Calu3 (cell line): Measurements from ENCODE around the gene MVB12A. TPM values are rescaled to one million over a fixed set of nuclear protein-coding genes. Genes with fewer than 3 reads are reported as not detected.

ENCODE experiments used
- BruUV-seq: library from RNA; stranded (reverse); fragments of 400-500 nt; replicated peaks from 2 replicates; lab custom pipeline; 2021; lab: Mats Ljungman, UMichigan
- CTCF ChIA-PET: fragments of 300-600 bp; sonication (Branson Sonifier 250); formaldehyde crosslinking; loops from one replicate; lab custom pipeline; 2022; ENCODE audit warnings: antibody characterized with exemption; lab: Charles Lee
- DNase-seq: peaks from one replicate; pipeline ENCODE4 v3.0.0; 2022
- H3K27ac Mint-ChIP-seq: one replicate; pipeline ENCODE4 v1.8.0; 2022; ENCODE audit warnings: mixed read lengths; ENCODE audit not compliant: unreplicated experiment
- H3K27me3 Mint-ChIP-seq: one replicate; pipeline ENCODE4 v1.8.0; 2022; ENCODE audit warnings: mixed read lengths; ENCODE audit not compliant: unreplicated experiment
- H3K36me3 Mint-ChIP-seq: one replicate; pipeline ENCODE4 v1.8.0; 2022; ENCODE audit warnings: mild to moderate bottlenecking, moderate library complexity, mixed read lengths; ENCODE audit not compliant: insufficient read depth, unreplicated experiment
- H3K4me1 Mint-ChIP-seq: one replicate; pipeline ENCODE4 v1.8.0; 2022; ENCODE audit warnings: mild to moderate bottlenecking, low read depth, mixed read lengths; ENCODE audit not compliant: unreplicated experiment
- H3K4me3 Mint-ChIP-seq: one replicate; pipeline ENCODE4 v1.8.0; 2022; ENCODE audit warnings: mild to moderate bottlenecking, low read depth, moderate library complexity, mixed read lengths; ENCODE audit not compliant: unreplicated experiment
- H3K9me3 Mint-ChIP-seq: one replicate; pipeline ENCODE4 v1.8.0; 2022; ENCODE audit warnings: low read depth, mixed read lengths; ENCODE audit not compliant: unreplicated experiment
- intact Hi-C: fragments of 100-400 bp; cut with micrococcal nuclease; formaldehyde crosslinking; loops from one replicate; pipeline ENCODE4 v1.10.0; 2022; ENCODE audit not compliant: unreplicated experiment
- total RNA-seq: library from RNA; stranded (reverse); gene quantifications from 2 replicates; pipeline ENCODE4 v1.2.3, GENCODE V29; 2022
- TF ChIP-seq, protein P1 (sequence below): fragments of 200-600 bp; IDR thresholded peaks from one replicate; pipeline ENCODE4 v1.8.0; 2022; ENCODE audit warnings: antibody characterized with exemption; ENCODE audit not compliant: unreplicated experiment

The MVB12A gene
- total RNA-seq, 1 experiment from 2014 or later, result 41.1 TPM

DNA sequence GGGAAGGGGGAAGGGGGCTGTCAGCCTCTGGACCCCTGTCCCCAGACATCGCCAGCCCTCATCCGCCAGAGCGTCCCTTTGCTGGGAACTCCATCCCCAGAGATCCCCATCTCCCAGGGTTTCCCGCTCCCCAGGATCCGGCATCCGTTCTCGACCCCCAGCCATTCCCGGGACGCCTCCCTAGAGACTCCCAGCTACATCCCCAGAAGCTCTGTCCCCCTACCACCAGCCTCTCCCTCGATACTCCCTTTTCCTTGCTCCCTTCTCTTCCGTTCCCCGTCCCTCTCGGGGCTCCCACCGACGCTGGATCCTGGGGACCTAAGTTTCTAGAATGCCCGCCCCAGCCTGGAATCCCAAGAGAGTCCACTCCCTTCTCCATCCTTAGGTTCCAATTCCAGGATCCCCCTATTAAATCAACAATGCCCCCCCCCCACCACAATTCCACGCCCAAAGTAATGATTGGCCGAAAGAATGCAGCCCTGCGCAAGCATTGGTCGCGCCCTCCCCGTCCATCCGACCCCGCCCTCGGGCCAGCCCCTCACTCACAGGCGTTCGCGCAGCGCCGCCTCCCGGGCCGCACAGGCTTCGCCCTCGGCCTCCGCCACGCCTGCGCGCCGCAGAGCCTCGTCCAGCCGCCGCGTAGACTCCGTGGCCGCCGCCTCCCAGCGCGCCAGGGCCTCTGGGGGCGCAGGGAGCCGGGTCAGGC, 29.0 kb upstream of the MVB12A start:
- Mint-ChIP-seq H3K4me3 (peak overlapping the region; percentile 51), H3K36me3 (no peaks in the 10 kb centered on the region), H3K27me3 (peaks cover 12% of the 10 kb centered on the region), H3K9me3 (no peaks in the 10 kb centered on the region), H3K27ac (no peak overlapping the region), H3K4me1 (no peaks in the 10 kb centered on the region)
- TF ChIP-seq, protein P1, sequence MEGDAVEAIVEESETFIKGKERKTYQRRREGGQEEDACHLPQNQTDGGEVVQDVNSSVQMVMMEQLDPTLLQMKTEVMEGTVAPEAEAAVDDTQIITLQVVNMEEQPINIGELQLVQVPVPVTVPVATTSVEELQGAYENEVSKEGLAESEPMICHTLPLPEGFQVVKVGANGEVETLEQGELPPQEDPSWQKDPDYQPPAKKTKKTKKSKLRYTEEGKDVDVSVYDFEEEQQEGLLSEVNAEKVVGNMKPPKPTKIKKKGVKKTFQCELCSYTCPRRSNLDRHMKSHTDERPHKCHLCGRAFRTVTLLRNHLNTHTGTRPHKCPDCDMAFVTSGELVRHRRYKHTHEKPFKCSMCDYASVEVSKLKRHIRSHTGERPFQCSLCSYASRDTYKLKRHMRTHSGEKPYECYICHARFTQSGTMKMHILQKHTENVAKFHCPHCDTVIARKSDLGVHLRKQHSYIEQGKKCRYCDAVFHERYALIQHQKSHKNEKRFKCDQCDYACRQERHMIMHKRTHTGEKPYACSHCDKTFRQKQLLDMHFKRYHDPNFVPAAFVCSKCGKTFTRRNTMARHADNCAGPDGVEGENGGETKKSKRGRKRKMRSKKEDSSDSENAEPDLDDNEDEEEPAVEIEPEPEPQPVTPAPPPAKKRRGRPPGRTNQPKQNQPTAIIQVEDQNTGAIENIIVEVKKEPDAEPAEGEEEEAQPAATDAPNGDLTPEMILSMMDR, result peak; percentile 34
- intact Hi-C loops, result no loop called here
- no TSS peak for BruUV-seq
- CTCF ChIA-PET, result interaction anchor here (0.7 kb wide), 1 partner anchor 474 kb away, joined by 4 read pairs; no protein-coding TSS in a partner anchor
- peak; percentile 86 for DNase-seq

DNA sequence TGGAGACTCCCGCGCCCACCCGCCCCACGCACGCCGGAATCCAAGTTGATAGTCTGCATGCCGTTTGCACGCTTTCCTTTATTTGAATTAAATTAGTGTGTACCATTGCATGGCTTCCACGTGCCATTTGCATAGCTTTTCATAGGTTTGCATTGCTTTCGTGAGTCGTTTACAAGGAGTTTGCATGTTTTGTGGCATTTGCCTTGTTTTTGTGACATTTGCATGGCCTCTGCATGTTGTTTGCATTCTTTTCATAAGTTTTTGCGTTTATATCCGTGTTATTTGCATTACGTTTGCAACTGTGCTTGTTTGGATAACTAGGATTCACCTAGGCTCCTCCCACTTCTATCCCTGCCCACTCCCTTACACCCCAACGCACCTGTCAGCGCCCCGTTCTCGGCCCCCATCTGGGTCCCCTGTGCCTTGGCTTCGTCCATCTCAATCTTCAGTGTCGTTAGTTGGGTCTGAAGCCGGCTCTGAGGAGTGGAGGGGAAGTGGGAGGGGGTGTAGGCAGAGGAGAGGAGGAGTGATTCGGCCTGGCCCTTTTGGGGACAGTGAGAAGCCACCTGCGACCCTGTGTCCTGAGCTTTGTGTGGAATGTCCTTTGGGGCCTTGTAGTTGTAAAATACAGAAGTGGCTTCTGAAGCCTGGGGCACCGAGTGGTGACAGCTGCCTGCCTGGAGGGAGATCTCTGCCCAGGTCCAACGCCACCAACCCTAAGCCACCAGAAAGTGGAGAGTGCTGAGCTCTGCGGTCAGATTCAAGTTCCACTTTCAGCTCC, 28.3 kb upstream of the MVB12A start:
- no peak for DNase-seq
- no TSS peak for BruUV-seq
- intact Hi-C loops, result no loop called here
- CTCF ChIA-PET, result no interaction called here
- Mint-ChIP-seq H3K4me1 (no peaks in the 10 kb centered on the region), H3K27me3 (peaks cover 12% of the 10 kb centered on the region), H3K27ac (no peak overlapping the region), H3K4me3 (peak overlapping the region; percentile 51), H3K36me3 (no peaks in the 10 kb centered on the region), H3K9me3 (no peaks in the 10 kb centered on the region)
- TF ChIP-seq, protein P1, result no peak

DNA sequence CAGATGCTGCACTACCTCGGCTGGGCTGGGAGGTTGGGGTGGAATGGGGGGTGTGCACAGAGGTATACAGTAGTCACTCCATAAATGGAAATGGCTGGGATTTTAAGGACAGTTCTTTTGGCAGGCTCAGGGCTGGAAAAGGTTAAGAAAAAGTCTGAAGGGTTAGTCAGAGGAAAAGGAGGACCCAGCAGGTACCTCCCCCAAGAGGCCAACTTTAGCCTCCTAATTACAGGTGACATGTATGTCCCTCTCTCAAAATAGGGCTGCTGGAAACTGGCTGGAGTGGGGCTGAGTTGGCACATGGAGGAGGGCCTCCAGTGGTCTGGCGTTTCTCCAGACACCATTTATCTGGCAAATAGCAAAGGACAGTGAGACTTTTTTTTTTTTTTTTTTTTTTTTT, 26.8 kb upstream of the MVB12A start:
- Mint-ChIP-seq H3K27me3 (peaks cover 9% of the 10 kb centered on the region), H3K4me3 (no peak overlapping the region), H3K9me3 (no peaks in the 10 kb centered on the region), H3K36me3 (no peaks in the 10 kb centered on the region), H3K4me1 (no peaks in the 10 kb centered on the region), H3K27ac (no peak overlapping the region)
- CTCF ChIA-PET, result no interaction called here
- TF ChIP-seq, protein P1, result no peak
- no TSS peak for BruUV-seq
- intact Hi-C loops, result no loop called here
- no peak for DNase-seq

- DNase-seq, result no peak
- H3K9me3 Mint-ChIP-seq, result no peaks in the 10 kb centered on the region
- no peak within 1 kb of the TSS for H3K4me3 Mint-ChIP-seq
- H3K36me3 Mint-ChIP-seq, result no peaks in the 10 kb centered on the region
- TF ChIP-seq, protein P1, result no peak
- no peaks in the 10 kb centered on the region for H3K27me3 Mint-ChIP-seq
- no peak within 1 kb of the TSS for H3K27ac Mint-ChIP-seq
- BruUV-seq, result no TSS peak
- CTCF ChIA-PET, result no interaction called here
- intact Hi-C loops, result no loop called here
- no peaks in the 10 kb centered on the region for H3K4me1 Mint-ChIP-seq
These were observed 25.9 kb upstream of the MVB12A start, which contains the start of gene CCDC194 for GRCh38 chr19:17393914-17394313. Gene CCDC194, minus strand, starts transcription at chr19:17394196. Its CDS starts 38 bp downstream, at chr19:17394158.
